SK-N-DZ (cell line): ENCODE measurements around the gene ANKMY1.
A peak's percentile ranks its signal among the peaks of the same experiment; 100 is the strongest.

Experiments used
- DNase-seq: peaks from one replicate; pipeline ENCODE4 v3.0.0-alpha.2; 2015; ENCODE audit warnings: low spot score
- small RNA-seq, 2 experiments: library from RNA; depleted of rRNA; stranded (forward); fragments of <200 nt; gene quantifications; one replicate each; pipeline ENCODE3, GENCODE V24; 2014

The ANKMY1 gene

DNA sequence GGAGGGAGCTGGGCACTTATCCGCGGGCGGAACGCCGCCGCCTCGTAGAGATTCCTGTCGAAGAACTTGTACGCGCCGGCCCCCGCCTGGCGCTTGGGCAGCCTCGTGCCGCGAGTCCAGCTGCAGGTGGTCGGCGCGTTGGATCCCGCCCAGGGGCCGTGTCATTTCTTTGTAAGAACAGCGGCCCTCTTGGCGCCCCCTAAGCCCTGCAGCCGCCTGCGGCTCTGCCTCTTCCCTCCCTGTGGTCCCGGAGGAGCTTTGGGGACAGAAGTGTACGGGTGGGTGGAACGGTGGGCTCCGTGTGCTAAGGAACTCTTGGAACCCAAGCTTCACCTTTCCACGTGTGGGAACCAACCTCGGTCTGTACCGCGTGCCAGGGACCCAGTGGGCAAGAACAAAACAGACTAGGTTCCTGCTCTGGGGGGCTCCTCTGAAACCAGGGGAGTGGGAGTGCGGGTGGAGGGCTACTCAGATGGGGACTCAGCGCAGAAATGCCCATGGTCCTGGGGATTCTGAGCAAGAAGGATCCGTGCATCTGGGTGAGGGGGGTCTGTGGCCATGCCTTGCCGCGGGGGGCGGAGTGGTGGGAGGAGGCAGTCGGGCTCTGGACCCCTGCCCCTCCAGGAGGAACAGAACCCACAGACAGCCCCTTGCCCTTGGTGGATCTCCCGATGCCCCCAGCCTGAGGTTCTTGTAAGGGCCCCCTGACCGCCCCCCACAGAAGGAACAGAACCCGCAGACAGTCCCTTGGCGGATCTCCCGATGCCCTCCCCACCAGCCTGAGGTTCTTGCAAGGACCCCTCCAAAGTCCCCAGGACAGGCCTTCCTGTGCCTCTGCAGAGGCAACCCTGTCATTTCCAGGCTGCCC, 120.9 kb downstream of the ANKMY1 start:
- peak; percentile 51 for DNase-seq

DNA sequence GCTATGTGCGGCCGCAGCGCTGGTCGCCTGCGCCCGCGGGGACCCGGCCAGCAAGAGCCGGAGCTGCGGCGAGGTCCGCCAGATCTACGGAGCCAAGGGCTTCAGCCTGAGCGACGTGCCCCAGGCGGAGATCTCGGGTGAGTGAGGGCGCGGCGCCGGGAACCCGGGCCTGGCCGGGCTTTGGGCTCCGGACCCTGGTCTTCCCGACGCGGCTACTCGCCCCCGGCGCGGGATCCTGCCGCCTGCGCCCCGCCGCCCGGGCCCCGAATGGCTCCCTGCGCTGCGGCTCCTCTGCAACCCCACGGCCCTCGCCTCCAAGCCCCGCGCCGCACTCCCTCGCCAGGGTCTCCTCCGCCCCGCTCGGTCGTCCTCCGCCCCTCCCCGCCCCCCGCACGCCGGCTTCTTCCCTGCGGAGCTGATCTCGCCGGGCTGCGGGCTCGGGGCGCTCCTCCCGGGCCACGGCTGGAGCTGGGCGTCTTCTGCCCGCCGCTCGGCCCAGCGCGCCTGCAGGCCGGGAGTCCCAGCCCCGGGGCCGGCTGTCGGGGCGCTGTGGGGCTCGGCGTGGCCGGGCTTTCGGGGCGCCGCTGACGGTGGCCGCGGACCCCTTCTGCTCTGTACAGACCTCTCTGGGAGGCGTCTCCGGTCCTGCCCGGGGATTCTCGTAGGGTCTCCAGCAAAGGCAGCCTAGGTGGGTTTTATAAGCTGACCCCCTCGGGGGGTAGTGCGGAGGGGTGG, 121.7 kb downstream of the ANKMY1 start:
- no peak for DNase-seq

DNA sequence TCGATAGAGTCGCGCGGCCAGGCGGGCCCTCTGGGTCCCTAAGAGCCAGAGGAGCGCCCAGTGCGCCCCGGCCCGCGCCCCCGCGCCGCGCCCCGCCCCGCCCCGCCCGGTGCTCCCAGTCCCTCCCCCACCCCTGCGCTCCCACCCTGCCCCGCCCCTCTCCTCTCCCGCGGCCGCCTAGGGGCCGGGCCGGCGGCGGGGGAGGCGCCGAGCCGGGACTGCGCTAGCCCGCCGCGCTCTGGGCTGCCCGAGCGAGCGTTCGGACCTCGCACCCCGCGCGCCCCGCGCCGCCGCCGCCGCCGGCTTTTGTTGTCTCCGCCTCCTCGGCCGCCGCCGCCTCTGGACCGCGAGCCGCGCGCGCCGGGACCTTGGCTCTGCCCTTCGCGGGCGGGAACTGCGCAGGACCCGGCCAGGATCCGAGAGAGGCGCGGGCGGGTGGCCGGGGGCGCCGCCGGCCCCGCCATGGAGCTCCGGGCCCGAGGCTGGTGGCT, 122.3 kb downstream of the ANKMY1 start, which contains the start of gene GPC1:
TSS of gene GPC1 (plus strand) at position 207 of the 491 bp plus-strand sequence. CDS start at position 463, 256 bp downstream.
- DNase-seq, result peak; percentile 51

DNA sequence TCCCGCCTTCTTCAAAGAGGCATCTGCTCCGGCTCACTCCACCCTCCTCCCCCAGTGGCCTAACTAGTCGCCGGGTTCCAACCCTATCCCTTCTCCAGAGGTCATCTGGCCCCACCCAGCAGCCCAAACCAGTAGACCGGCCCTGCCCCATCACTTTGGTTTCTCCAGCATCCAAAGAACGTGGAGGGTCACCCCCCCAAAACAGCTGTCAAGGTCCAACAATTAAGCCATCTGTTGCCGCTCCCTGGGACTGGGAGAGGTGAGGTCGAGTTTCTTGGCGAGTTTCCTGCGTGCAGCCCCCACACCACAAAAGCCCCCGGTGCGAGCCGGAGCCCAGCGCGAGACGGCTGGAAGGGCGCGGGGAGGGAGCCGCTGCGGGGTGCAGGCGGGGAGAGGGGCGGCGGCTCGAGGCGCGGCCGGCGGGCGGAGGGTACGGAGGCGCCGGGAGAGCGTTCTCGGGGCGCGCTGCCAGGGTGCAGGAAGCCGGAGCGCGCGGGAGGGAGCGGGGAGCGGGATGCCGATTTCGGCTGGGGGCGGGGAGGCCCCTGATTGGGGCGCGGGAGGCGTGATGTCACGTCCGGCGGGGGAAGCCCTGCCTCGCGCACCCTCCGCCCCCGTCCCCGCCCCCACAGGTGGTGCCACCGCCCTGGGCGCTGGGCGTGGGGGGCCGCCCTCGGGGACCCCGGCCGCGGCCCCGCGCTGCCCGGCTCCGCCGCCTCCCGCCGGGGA, 122.9 kb downstream of the ANKMY1 start:
- peak; percentile 79 for DNase-seq

DNA sequence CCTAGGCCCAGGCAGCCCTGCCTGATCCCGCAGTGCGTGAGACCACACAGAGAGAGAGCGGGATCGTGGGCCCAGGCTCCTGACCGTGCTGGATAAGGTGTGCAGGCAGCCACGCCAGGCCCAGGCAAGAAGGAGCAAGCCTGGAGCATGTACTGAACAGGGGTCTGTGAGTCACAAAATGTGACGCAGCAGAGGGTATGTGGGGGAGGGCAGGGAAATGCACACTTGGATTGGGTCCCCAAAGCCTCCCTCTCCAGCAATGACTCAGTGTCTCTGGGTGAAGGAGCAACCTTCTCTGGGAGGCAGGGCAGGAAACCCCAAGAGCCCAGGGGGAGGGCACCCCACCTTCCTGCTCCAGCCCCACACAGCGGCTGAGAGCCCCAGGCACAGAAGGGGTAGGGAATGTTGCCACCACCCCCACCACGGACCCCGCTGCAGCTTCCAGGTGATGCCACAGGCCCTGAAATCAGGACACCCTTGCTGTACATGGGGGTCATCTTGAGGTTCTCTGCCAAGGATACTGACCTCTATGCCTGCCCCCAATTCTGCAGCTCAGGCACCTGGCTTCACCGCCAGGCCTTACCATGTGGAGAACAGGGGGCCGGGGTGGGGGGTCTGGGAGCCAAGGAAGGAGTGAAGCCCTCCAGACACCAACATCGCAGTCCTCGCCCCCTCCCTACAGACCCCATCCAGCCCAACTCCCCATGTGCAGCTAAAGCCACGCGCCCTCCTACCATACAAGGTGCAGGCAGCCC, 123.6 kb downstream of the ANKMY1 start:
- DNase-seq, result no peak

DNA sequence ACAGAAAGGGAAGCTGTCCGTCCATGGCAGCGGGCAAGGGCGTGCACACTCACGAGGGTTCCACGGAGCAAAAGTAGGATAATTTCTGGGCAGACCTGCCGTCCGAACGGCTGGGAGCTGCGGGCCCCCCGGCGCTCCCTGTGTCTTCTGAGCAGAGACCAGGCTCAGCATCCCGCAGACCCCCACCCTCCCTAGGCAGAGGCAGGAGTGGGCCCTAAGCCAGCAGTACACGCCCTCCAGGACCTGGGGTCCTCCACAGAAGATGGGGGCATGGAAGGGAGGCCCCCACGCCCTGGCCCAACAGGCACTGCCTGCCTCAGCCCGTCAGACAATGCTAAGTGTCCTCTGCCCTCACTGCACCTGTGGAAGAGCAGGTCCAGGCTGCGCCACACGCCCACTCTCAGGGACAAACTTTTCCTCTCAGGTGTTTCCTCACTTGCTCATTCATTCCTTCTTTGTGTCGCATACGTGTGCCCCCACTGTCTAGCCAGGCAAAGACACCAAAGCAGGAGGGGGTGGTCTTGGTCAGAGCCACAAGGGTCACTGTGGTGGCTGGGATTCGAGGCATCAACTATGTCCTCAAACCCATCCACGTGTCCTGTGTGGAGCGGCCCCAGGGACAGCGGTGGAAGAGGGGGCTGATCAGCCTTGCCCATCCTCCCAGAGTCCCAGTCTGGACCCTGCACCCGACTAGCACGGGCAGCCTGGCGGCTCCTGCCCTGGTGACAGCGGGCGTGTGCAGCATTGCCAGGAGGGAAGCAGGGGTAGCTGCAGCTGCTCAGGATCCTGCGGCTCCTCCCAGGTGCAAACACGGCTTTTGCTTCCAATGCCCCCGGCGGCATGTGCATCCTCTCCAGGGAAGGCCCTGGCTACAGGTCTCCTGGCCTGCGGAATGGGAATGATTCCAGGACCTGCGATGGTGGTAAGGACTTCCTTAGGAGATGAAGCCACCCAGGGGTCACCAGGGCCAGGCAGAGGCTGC, 124.7 kb downstream of the ANKMY1 start:
- no peak for DNase-seq

- DNase-seq, result no peak
Measured at GRCh38 chr2:240432430-240432819, 125.4 kb downstream of the ANKMY1 start.

DNA sequence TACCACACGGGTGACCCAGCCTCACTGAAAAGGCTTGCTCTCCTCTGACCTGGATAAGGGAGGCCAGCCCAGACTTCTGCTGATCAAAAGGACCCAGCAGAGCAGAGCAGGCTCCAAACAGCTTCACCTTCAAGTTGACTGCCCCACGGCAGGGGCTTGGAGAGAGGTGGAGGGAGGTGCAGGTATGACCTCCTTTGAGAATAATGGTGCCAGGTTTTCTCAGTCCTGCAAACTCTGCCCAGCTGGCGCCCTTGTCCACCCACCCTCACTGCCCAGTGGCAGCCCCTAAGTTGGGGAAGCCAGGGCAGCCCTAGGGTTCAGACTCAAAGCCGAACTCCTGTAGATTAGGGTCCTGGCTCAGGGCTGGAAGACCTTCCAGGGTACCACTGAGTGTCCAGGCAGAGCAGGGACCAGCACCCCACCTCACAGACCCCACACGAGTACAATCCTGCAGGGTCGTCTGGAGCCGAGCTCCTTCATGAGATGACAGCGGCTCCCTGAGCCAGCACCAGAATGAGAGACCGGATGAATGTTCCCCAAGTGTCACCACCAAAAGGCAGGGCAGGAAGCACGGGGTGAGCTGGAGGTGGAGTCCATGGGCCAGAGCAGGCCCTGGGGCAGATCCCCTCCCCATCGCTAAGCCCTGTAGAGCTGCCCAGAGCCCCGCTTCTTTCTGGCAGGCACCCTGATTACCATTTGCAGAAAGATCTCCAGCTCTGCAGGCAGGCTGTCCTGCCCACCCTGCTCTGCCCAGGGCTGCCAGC, 125.9 kb downstream of the ANKMY1 start:
- no peak for DNase-seq

DNA sequence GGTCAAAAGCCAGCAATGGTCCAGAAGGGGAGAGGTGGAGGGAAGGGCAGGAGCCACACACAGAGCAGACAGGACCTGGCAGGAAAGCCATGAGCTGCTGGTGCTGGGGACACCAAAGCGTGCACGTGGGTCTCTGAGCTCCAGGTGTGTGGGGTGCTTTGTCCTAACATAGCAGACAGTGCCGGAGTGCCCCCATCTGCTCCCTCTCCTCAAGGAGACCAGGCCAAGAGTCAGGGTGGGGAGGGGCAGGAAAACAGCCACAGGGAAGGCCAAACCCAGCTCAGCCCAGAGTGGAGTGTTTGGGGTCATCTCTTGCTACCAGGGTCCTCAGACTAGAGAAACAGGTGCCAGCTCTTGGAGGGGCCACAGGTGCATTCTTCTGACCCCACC, 126.5 kb downstream of the ANKMY1 start:
- DNase-seq, result no peak

DNA sequence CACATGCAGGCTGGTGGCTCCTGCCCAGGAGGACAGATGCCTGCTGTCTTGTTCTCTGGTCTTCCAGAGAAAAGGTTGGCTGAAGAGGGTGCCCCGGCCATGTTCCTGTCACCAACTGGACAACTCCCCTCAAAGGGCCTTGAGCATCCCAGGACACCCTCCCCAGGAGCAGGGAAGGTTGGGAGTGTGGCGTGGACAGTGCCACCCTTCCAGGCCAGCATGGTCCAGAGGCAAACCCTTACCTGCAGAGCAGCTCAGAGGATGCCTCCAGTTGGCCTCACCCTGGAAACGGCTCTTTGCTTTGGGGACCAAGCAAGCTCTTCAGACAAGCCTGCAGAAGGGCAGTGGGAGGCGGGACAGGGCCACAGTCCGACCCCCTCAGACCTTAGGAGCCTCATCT, 127.2 kb downstream of the ANKMY1 start:
- DNase-seq, result no peak

GRCh38 chr2:240429872-240430491, 127.8 kb downstream of the ANKMY1 start:
- DNase-seq, result peak; percentile 77

Small RNAs within 50 kb of the gene (small RNA-seq; reads per million reads assigned to genes)
- 4.9 to 14.9 reads per million in 2 experiments for gene MIR149
